HEK293 (cell line): Measurements from ENCODE around the gene ADRA2B.

Experiments used
- CTCF ChIA-PET: fragments of 350-600 bp; formaldehyde crosslinking; extraction: SDS; loops from one replicate; lab custom pipeline; 2021; ENCODE audit warnings: antibody characterized with exemption; lab: Yijun Ruan, JAX
- POLR2A ChIA-PET: fragments of 300-600 bp; formaldehyde crosslinking; extraction: SDS; loops from one replicate; lab custom pipeline; 2020; ENCODE audit warnings: antibody characterized with exemption, inconsistent platforms; lab: Yijun Ruan, JAX
- H3K27ac ChIP-seq: fragments of 200-500 bp; sonication (Bioruptor generic); 2 replicates; pipeline ENCODE4 v1.5.1; 2014; ENCODE audit warnings: low read depth, low read length, control low read depth, inconsistent platforms; ENCODE audit errors: extremely low read depth
- H3K36me3 ChIP-seq, 2 experiments: fragments of 200-500 bp in 1 of 2; sonication (Bioruptor generic) in 1 of 2; 1 replicate in 1 of 2; 2 replicates in 1 of 2; pipeline ENCODE4 v1.5.1; 2014 to 2017; ENCODE audit warnings: inconsistent platforms in 2 of 2, low read length in 2 of 2; ENCODE audit not compliant: control insufficient read depth in 2 of 2, insufficient read depth in 1 of 2
- H3K4me1 ChIP-seq: fragments of 200-500 bp; sonication (Bioruptor generic); 2 replicates; pipeline ENCODE4 v1.5.1; 2014; ENCODE audit warnings: mild to moderate bottlenecking, low read length, inconsistent platforms; ENCODE audit not compliant: control insufficient read depth, insufficient read depth
- H3K4me3 ChIP-seq: 2 replicates; pipeline ENCODE4 v1.5.1; 2011; ENCODE audit warnings: low read depth, mild to moderate bottlenecking, control low read depth, low read length, moderate library complexity
- H3K9me3 ChIP-seq: fragments of 200-500 bp; sonication (Bioruptor generic); 2 replicates; pipeline ENCODE4 v1.5.1; 2014; ENCODE audit warnings: low read depth, low read length, inconsistent platforms; ENCODE audit not compliant: control insufficient read depth, insufficient read depth
- BCL6B ChIP-seq: fragments of 450-650 bp; formaldehyde crosslinking; IDR thresholded peaks from 2 replicates; pipeline ENCODE4 v1.5.1; 2017; ENCODE audit warnings: missing biosample characterization, missing genetic modification characterization
- ZBTB11 ChIP-seq: fragments of 450-650 bp; formaldehyde crosslinking; conservative IDR thresholded peaks from 2 replicates; pipeline ENCODE4 v1.5.1; 2016; ENCODE audit warnings: low read depth, missing biosample characterization, missing genetic modification characterization
- ZBTB44 ChIP-seq: fragments of 450-650 bp; IDR thresholded peaks from 2 replicates; pipeline ENCODE4 v1.5.1; 2018; ENCODE audit warnings: missing biosample characterization, mild to moderate bottlenecking, missing genetic modification characterization
- ZBTB7A ChIP-seq: fragments of 450-650 bp; formaldehyde crosslinking; IDR thresholded peaks from 2 replicates; pipeline ENCODE4 v1.5.1; 2016; ENCODE audit warnings: low read depth, missing biosample characterization, missing genetic modification characterization
- ZBTB8A ChIP-seq: fragments of 450-650 bp; formaldehyde crosslinking; IDR thresholded peaks from 2 replicates; pipeline ENCODE4 v1.5.1; 2016; ENCODE audit warnings: missing biosample characterization, missing genetic modification characterization
- ZIC2 ChIP-seq: fragments of 450-650 bp; formaldehyde crosslinking; IDR thresholded peaks from 2 replicates; pipeline ENCODE4 v1.5.1; 2016; ENCODE audit warnings: missing biosample characterization, missing genetic modification characterization
- ZNF146 ChIP-seq: fragments of 450-650 bp; formaldehyde crosslinking; IDR thresholded peaks from 2 replicates; pipeline ENCODE4 v1.5.1; 2016; ENCODE audit warnings: missing biosample characterization, missing genetic modification characterization
- ZNF157 ChIP-seq: fragments of 450-650 bp; formaldehyde crosslinking; IDR thresholded peaks from 2 replicates; pipeline ENCODE4 v1.5.1; 2016; ENCODE audit warnings: missing biosample characterization, missing genetic modification characterization
- ZNF302 ChIP-seq: fragments of 450-650 bp; formaldehyde crosslinking; IDR thresholded peaks from 2 replicates; pipeline ENCODE4 v1.5.1; 2016; ENCODE audit warnings: missing biosample characterization, missing genetic modification characterization, low read depth
- ZNF341 ChIP-seq: fragments of 450-650 bp; formaldehyde crosslinking; IDR thresholded peaks from 2 replicates; pipeline ENCODE4; 2016; ENCODE audit warnings: low read depth, missing biosample characterization, missing genetic modification characterization
- ZNF366 ChIP-seq: fragments of 450-650 bp; formaldehyde crosslinking; conservative IDR thresholded peaks from 2 replicates; pipeline ENCODE4 v1.5.1; 2016; ENCODE audit warnings: missing biosample characterization, missing genetic modification characterization
- ZNF514 ChIP-seq: fragments of 450-650 bp; formaldehyde crosslinking; IDR thresholded peaks from 2 replicates; pipeline ENCODE4 v1.5.1; 2016; ENCODE audit warnings: missing biosample characterization, missing genetic modification characterization
- ZNF521 ChIP-seq: fragments of 450-650 bp; formaldehyde crosslinking; IDR thresholded peaks from 2 replicates; pipeline ENCODE4 v1.5.1; 2017; ENCODE audit warnings: missing biosample characterization, mild to moderate bottlenecking, missing genetic modification characterization
- ZNF544 ChIP-seq: fragments of 450-650 bp; formaldehyde crosslinking; IDR thresholded peaks from 2 replicates; pipeline ENCODE4 v1.5.0; 2017; ENCODE audit warnings: missing biosample characterization, missing genetic modification characterization
- ZNF549 ChIP-seq: fragments of 450-650 bp; IDR thresholded peaks from 2 replicates; pipeline ENCODE4 v1.5.1; 2018; ENCODE audit warnings: missing biosample characterization, missing genetic modification characterization, mild to moderate bottlenecking, inconsistent platforms, moderate library complexity
- ZNF561 ChIP-seq: fragments of 450-650 bp; IDR thresholded peaks from 2 replicates; pipeline ENCODE4 v1.5.1; 2018; ENCODE audit warnings: missing biosample characterization, missing genetic modification characterization, borderline replicate concordance
- ZNF596 ChIP-seq: fragments of 450-650 bp; IDR thresholded peaks from 2 replicates; pipeline ENCODE4 v1.5.0; 2018; ENCODE audit warnings: missing biosample characterization, mild to moderate bottlenecking, missing genetic modification characterization, moderate library complexity
- ZNF76 ChIP-seq: fragments of 450-650 bp; formaldehyde crosslinking; IDR thresholded peaks from 2 replicates; pipeline ENCODE4; 2016; ENCODE audit warnings: low read depth, missing biosample characterization, missing genetic modification characterization, borderline replicate concordance
- ZNF843 ChIP-seq: fragments of 450-650 bp; formaldehyde crosslinking; IDR thresholded peaks from 2 replicates; pipeline ENCODE4 v1.5.1; 2016; ENCODE audit warnings: missing biosample characterization, missing genetic modification characterization
- ZSCAN18 ChIP-seq: fragments of 450-650 bp; formaldehyde crosslinking; IDR thresholded peaks from 2 replicates; pipeline ENCODE4 v1.5.1; 2016; ENCODE audit warnings: missing biosample characterization, missing genetic modification characterization

Gene ADRA2B

GRCh38 chr2:96157649-96158553, 41.5 kb upstream of the ADRA2B start:
- Histone ChIP-seq H3K4me3 (no peak overlapping the region), H3K36me3 (no peaks in the 10 kb centered on the region), H3K4me1 (no peaks in the 10 kb centered on the region), H3K9me3 (no peaks in the 10 kb centered on the region), H3K27ac (no peak overlapping the region)
- ChIA-PET CTCF (interaction anchor here (0.6 to 1.1 kb wide), 3 partner anchors 17 to 165 kb away, joined by 3 to 5 read pairs (median 4); partner anchors contain the start of gene ASTL), POLR2A (no interaction called here)
- no peak for TF ChIP-seq ZNF514 (tag by site-specific recombination)
- peak; percentile 88 for TF ChIP-seq ZIC2 (tag by site-specific recombination)

GRCh38 chr2:96156926-96157648, 40.7 kb upstream of the ADRA2B start:
- TF ChIP-seq ZNF157 (tag by site-specific recombination) (no peak), ZBTB8A (tag by site-specific recombination) (no peak), ZNF521 (tag by site-specific recombination) (no peak), ZBTB7A (tag by site-specific recombination) (no peak), ZNF843 (no peak)
- Histone ChIP-seq H3K36me3 (no peaks in the 10 kb centered on the region), H3K4me3 (no peak overlapping the region), H3K4me1 (no peaks in the 10 kb centered on the region), H3K27ac (no peak overlapping the region), H3K9me3 (no peaks in the 10 kb centered on the region)
- ChIA-PET POLR2A (no interaction called here), CTCF (interaction anchor here (3.1 kb wide), 1 partner anchor 17 kb away, joined by 15 read pairs; no protein-coding TSS in a partner anchor)

- Histone ChIP-seq H3K9me3 (no peaks in the 10 kb centered on the region), H3K4me1 (no peaks in the 10 kb centered on the region), H3K4me3 (no peak overlapping the region), H3K27ac (no peak overlapping the region), H3K36me3 (no peaks in the 10 kb centered on the region)
- CTCF ChIA-PET: interaction anchor here (3.1 kb wide), 1 partner anchor 18 kb away, joined by 15 read pairs; no protein-coding TSS in a partner anchor
- POLR2A ChIA-PET: no interaction called here
- no peak for TF ChIP-seq ZNF302 (tag by site-specific recombination)
- no peak for TF ChIP-seq BCL6B (tag by site-specific recombination)
- no peak for TF ChIP-seq ZIC2 (tag by site-specific recombination)
- no peak for TF ChIP-seq ZSCAN18
- TF ChIP-seq ZNF549 (tag by site-specific recombination): no peak
- TF ChIP-seq ZNF561: no peak
- no peak for TF ChIP-seq ZNF341
- no peak for TF ChIP-seq ZNF544
- no peak for TF ChIP-seq ZBTB11 (tag by site-specific recombination)
- no peak for TF ChIP-seq ZNF366 (tag by site-specific recombination)
- no peak for TF ChIP-seq ZNF596 (tag by site-specific recombination)
- no peak for TF ChIP-seq ZNF76 (tag by site-specific recombination)
- no peak for TF ChIP-seq ZBTB44 (tag by site-specific recombination)
- no peak for TF ChIP-seq ZNF146 (tag by site-specific recombination)
Observed at GRCh38 chr2:96156011-96156820, 39.8 kb upstream of the ADRA2B start.
